Stimulated activated CD8-positive, alpha-beta memory T cell treated with anti-CD3 and anti-CD28 coated beads, Interleukin-4, amount 100 ng/mL, for 4 hours (primary cell): ENCODE measurements around the gene LAMP5.

Experiments used
- DNase-seq, 2 donors: peaks; one replicate each; pipeline ENCODE4 v3.0.0-alpha.2; 2020; ENCODE audit warnings: low read depth in 2 of 2, low spot score in 1 of 2

The LAMP5 gene

DNA sequence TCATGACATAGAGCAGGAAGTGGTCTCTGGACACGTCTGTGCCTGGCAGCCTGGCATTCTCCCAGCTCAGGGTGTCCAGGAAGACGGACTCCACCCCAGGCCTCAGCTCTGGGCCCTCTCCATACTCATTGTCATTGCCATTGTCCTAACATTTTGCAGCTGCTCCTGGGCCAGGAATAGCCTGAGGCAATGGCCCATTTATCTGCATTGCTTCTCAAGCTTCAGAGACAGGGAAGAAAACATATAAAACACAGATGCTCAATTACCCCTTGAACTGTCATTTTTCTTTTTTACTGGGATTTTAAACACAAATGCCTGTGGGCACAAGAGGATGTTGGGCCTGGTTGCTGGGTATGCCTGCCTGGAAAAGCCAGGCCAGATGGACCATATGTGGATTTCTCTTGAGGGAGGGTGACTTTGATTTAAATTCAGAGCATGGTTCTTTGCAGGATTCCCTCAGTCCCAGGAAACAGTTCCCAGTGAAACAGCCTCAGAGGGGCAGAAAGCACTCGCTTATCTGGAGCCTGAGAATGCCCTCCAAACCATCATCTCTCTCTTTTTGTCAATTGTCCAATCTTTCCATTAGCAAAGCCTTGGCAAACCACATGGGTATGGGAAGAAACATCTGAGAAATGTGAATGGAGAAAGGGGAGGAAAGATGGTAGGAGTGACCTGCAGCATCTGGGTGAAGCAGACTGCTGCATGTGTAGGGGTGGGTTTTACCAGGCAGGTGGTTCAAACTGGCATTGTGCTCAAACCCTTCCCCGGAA, 17.9 kb downstream of the LAMP5 start:
- no peak for DNase-seq

DNA sequence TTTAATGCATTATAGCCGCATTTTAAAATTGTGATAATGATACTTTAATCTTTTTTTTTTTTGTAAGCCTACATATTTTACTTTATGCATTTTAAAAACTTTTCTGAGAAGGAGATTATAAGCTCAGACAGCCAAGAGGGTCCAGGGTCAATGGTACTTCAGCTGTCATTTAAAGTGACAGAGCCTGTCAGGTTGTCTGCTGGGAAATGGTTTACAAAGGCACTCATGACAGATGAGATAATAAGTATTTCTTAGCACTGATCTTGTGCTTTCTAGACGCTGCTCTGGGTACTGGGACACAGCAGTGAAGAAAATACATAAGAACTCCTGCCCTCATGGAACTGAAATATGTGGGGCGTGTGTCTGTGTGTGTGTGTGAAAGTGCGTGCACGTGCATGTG, 19.6 kb downstream of the LAMP5 start:
- no peak for DNase-seq

DNA sequence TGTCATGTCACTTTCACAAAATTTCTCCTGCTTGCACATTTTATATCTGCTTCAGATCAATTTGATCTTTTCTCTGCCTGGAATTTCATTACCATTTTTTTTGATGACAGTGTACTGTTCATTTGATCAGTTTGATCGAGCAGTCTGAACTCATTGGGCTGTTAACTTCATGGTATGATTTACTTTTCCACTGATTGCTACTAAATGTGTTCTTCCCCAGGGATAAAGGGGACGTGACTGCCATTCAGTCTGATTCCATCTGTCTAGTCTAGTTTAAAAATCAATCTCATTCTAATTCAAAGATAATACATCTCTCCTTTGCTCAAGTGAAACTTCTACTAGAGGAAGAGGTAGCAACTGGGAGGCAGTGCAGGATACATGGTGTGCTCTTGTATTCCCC, 21.1 kb downstream of the LAMP5 start:
- no peak for DNase-seq

DNA sequence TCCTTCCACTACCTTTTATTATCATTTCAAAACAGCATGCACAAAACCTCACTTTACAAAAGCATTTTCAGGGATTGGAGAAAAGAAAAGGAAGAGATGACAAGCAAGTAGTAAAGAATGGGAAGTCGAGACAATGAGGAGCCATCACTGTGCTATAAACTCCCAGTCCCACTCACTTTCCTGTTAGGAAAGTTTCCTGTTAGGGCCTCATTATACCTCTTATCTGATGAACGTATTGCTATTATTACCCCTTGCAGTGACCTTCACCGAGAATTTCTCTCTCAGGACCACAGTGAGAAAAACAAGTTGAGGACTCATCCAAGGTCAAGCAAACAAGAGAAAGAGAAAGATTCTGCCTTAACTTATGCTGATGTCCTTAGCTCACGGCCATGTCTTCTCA, 28.8 kb downstream of the LAMP5 start:
- DNase-seq: no peak

DNA sequence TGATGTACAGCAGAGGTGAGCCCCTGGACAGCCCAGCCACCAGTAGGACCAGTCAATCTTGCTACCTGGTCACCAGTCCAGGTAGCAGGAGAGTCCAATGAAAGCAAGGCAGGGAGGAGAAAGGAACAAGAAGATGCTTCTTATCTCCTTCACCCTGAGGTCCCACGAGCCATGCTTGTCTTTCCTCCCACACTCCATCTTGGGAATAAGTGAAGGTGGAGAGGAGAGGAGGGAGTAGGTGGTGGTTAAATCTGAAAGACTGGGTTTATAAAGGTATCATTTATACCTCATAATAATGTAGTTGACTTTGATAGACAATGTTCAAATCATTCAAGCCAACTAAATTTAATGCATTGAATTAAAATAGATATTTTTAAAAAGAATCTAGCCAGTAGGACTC, 35.9 kb downstream of the LAMP5 start:
- no peak for DNase-seq

DNA sequence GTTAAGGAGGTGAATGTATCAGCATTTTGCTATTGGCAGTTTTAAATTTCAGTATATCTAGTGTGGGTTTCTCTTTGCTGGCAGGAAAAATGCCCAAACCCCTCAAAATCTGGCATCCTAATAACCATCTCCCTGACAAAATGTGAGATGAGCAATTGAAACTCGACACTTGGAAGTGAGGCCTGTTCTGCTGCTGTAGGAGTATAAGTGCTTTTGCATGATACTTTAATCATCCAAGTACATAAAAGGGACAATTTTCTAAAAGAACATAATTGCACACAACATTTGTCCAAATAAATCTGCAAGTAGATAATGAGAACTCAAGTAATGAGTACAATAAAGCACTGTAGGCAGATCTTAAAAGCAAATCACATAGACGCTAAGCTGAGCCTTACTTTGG, 36.5 kb downstream of the LAMP5 start:
- DNase-seq: no peak

DNA sequence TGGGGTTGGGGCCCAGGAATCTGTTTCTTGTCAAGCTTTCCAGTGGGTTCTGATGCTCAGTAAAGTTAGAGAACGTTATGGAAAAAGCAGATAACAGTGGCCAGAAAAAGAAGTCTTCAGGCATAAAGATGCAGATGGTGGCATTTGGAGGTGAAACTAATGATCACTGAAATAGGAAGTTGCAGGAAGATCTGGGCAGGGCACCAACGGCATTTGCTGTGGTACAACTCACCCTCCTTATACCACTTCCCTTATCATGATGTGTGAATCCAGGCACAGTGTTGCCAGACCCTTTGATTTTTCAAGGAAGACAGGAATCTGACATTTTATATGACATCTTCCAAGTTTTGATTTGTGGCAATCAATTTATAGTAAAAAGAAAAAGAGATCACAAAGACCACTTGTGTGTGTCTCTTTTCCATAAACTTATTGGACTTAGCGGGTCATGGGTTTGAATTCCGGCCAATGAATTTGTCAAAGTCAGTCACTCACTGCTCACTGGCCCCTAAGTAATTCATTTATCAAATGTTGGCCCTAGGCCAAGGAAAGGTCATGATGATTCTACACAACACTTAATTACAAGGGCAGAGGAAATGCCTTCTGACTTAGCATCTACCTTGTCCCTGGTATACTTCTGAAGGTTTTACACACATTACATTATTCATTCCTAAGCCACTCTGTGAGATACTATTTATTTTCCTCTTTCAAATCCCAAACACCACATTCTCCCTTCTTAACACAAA, 37.6 kb downstream of the LAMP5 start:
- no peak for DNase-seq

DNA sequence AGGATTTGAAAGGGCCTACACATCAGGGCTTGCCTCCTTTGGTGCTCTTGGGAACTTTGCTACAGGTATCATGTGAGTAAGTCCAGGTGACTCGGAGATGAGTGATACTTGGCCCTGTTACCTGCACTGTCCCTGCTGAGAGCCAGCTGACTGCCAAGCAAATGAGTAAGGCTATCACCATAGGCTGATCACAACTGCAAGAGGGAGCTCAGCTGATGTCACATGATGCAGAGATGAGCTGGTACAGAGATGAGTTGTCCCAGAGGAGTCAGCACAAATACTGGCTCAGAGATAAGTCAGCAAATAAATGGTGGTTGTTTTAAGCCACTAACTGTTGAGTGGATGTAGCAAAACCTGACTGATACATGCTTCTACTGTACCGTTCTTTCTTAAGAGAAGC, 41.4 kb downstream of the LAMP5 start:
- no peak for DNase-seq

DNA sequence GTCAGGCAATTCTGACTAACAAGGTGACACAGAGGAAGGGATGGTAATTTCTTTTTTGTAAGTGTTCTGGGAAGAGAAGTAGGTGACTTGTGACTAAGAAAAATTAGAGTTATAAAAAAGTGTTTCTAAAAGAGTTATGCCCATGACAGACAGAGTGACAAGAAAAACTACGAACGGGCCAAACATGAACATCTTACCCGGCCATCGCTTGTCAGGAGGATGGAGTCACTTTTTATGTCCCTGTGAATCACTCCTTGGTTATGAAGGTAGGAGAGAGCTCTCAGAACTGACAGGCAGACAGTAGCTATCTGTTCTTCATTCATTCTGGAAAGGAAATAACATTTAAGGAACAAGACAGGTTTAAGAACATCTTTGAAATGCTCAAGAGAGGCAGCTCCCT, 43.0 kb downstream of the LAMP5 start:
- DNase-seq: no peak

DNA sequence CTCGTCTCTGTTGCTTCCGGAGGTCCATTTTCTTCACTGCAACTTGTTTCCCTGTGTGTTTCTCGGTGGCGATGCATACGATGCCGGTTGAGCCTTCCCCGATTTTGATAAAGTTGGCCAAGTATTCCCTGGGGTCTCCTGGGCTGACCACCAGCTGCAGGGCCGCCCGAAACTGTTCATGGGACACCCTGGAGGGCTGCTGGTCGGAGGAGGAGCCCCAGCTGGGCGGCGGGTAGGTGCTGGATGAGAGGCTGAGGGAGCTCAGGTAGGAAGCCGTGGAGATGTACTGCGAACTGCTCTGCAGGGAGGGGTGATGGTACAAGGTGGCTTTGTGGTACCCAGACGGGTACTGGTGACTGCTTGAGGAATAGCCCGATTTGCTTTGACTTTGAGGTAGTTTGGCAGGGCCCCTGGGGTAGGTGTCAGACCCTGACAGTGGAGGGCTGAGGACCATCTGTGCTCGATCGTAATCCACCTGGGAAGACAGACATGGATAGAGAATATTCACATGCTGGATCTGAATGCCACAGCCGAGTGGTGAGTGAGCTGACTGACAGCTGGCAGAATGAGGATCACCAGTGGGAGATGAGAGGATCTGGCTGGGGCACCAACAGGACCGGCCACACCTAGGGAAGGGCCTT, 51.6 kb downstream of the LAMP5 start:
- no peak for DNase-seq

DNA sequence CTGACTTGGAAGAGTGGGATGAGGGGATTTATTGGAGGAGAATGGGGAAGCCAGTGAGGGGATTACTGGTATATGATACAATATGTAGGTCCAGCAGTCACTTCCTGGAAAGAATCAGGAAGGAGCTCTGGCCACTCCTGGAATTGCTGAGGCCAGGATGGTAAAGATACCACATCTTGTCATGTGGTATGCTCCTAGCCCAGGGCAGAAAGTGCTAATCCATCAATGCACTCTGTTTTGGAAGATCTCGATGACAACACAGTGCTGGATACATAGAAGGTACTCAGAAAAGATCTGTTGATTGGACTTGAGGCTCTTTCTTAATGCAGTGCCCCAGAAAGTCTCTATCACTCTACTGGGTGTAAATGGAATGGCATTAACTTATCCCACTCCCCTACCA, 52.6 kb downstream of the LAMP5 start:
- no peak for DNase-seq

DNA sequence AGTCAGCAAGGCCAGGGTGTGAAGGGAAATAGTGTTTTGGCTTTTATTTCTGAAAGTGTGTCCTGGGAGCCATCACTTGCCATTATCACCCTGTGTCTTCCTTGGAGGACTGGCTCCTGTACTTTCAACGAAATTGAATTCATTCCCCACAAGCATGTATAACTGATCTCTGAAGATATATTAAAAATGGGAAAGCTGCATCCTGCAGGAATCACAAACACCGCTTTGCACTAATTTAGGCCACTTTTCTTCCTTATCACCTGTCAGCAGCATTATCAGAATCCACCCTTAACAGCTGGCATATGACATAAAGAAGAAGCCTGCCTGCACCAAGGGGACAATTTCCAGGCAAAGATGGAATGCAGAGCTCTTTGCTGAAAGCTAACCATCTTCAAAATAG, 56.2 kb downstream of the LAMP5 start:
- no peak for DNase-seq

DNA sequence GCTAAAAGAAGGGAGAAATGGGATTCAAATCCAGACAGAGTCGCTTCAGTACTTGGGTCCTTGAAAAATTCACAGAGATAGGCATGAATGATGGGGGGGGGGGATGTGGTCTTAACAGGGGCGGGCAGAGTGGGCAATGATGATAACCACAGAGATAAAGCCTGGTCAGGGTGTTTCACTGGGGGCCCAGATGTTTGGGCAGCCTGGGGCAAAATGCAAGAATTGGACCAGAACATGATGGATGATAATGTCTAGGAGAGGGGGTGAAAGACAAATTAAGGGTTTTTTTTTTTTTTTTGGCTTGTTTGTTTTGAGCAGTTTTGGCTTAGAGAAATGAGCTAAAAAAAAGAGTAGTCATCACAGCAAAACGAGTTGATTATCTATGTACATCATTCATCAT, 57.4 kb downstream of the LAMP5 start:
- no peak for DNase-seq

DNA sequence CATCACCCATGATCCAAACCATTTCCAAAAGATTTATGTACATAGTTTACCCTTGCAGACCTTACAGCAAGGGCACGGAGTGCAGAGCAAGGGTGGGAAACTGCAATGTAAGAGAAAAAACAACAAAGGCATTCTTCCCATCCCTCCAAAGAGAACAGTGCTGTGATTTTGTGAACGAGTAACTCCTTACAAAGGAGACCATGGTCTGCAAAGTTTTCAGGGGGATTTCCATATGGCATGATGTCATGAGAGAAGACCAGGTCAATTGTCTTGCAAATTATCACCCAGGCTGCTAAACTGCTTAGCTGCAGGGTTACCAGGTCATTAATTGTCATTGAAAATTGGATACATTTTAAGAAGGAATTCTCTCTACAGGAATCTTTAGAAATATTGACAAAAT, 58.3 kb downstream of the LAMP5 start:
- no peak for DNase-seq

DNA sequence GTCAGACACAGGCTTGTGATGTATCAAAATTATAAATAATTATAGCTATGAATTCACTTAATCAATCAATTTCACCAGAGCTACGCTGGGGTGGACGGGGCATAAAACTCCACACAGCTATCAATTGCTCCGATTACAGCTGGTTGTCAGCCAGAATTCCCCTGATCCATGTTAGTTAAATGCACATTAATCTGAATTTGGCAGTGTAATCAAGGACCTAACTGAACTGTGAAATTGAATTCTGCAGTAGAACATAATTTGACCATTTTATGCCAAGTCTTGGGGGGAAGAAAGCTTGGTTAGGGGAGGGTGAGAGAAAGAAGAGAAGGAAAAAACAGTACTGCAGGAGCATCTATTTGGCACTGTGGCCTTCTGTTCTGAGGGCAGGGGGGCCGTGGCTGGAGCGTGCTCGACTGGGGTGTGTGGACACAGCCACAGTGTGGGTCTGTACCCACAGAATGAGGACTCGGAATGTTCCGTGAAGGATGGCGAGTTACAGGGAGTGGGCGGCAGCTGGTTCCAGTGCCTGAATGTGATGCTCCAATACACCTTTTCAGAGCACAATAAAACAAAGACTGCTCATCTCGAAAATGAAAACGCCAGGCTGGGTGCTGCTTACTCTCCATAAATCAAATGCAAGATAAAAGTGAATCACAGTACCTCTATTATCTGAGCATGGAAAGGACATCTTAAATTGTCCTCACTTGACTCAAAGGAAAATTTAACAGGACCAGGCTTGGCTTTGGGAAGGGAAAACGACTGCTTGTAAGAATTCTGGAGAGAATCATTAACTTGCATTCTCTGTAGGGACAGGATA, 59.2 kb downstream of the LAMP5 start:
- no peak for DNase-seq

DNA sequence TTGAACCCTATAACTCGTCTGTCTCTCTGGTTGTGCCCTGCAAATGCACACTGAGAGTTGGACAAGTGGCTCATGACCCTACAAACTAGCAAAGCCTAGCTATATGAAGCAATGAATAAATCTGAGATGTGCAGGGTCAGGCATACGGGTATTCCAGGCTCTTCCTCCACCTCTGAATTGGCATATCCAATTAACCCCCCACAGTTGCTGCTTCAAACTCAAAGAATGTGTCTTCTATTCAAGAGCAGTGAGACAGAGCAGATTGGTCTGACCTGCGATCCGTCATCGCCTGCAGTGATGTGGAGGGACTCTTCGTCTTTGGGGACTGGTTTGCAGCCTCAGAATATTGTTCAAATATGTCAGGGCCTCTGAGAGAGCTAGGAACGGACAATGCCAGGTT, 59.8 kb downstream of the LAMP5 start:
- DNase-seq: no peak

DNA sequence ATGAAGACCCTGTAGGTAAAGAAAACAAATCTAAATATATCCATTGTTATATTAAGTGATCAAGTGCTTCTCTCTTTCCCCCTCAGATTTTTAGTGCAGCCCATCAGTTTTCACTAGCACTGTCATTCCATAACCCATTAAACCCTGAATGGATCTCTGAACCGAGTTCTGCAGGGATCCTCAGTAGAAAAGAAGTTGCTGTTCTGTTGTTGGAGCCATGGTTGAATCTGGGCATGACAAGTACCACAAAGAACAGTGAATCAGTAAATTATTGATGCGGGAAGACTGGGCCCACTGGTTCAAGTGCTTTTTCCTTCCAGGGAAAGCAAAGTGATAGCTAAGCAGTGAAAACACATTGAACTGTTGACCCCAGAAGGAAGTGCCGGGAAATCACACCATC, 60.4 kb downstream of the LAMP5 start:
- no peak for DNase-seq

DNA sequence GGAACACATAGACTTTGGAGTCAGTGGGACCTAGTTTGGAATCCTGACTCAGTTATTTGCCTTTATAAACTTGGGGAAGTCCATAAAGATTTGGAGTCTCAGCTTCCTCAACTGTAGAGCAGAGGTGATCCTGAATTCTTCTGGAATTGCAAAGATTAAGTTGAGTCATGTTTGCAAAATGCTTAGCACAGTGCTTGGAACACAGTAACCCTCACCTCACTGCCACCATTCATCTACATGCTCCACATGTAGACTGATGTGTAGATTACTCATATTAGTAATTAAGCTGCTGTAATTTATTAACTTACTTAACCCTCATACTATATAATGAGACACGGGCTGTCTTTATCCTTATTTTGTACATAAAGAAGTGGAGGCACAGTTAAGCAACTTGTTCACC, 61.4 kb downstream of the LAMP5 start:
- no peak for DNase-seq

DNA sequence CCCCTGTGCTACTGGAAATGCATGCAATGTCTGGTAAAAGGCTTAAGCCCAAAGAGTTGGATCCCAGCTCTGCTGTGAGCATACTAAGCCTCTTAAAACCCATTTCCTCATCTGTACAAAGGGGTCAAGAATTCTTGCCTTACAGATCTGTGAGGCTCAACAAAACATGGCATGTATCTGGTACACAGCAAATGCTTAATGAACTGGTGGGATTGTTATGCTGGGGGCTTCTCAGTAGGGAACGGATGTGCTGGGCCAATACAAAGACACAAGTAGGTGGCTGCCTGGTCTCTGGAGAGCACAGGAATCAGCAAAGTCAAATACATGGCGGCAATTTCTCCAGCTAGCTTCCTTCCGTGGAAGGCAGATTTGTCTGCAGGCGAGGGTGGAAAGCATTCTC, 62.3 kb downstream of the LAMP5 start:
- DNase-seq: no peak

DNA sequence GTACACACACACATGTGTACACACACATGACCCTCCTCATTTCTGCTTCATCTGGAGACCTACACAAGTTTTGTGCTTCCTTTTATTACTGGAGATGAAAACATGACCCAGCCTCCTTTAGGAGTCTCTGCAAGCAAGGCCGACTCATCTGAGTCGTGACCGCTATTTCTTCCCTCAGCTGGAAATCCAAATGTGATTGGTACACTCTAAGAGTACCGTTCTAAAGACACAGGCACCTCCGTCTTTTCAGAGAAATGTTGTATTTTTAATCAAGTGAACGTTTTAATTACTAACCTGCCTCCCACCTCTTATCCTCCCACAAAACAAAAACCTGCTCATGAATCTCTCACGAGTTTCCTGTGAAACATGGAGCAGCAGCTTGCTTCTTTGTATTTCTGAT, 63.0 kb downstream of the LAMP5 start:
- DNase-seq: no peak

DNA sequence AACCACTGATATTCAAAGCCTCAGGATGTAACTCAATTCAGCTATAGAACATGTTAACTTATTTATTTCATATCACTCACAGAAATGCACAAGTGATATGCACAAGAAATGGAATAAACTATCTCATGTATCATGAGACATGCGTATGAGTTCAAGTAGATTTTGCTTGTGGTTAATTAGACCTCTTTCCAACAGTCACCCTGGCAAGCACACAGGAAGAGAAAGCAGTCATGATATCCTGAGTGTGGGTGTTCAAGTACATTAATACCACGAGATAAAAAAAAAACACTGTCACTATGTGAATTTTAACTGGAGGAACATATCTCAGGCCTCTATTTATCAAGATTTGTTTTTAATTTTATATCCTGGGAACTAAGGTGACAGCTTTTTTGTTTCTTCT, 64.2 kb downstream of the LAMP5 start:
- DNase-seq: no peak
